Osteoblast (primary cell): Measurements from ENCODE around the gene ATP1B1. TPM values are rescaled to one million over a fixed set of nuclear protein-coding genes. Genes with fewer than 3 reads are reported as not detected.

Experiments
- DNase-seq: peaks from one replicate; pipeline ENCODE4 v3.0.0; 2011; ENCODE audit warnings: low spot score, mixed read lengths; ENCODE audit not compliant: insufficient read length; ENCODE audit errors: missing footprints
- H2AFZ ChIP-seq: 2 replicates; pipeline ENCODE4 v1.6.0; 2011; ENCODE audit warnings: mild to moderate bottlenecking, low read length
- H3K27ac ChIP-seq: 2 replicates; pipeline ENCODE4 v1.5.1; 2011; ENCODE audit warnings: mild to moderate bottlenecking, low read depth, low read length, moderate library complexity
- H3K27me3 ChIP-seq: 2 replicates; pipeline ENCODE4 v1.6.0; 2012; ENCODE audit warnings: mild to moderate bottlenecking, control low read depth, inconsistent platforms, low read length, moderate library complexity; ENCODE audit not compliant: insufficient read depth
- H3K36me3 ChIP-seq: 2 replicates; pipeline ENCODE4 v1.5.1; 2011; ENCODE audit warnings: mild to moderate bottlenecking, low read length, control low read depth, moderate library complexity; ENCODE audit not compliant: insufficient read depth
- H3K4me1 ChIP-seq: 2 replicates; pipeline ENCODE4 v1.5.1; 2011; ENCODE audit warnings: mild to moderate bottlenecking, low read length, control low read depth, moderate library complexity; ENCODE audit not compliant: insufficient read depth
- H3K4me2 ChIP-seq: 2 replicates; pipeline ENCODE4 v1.6.0; 2011; ENCODE audit warnings: mild to moderate bottlenecking, low read length; ENCODE audit not compliant: insufficient read depth
- H3K4me3 ChIP-seq: fragments of 200-600 bp; sonication (generic); 3 replicates; pipeline ENCODE4 v1.5.1; 2012; ENCODE audit warnings: mild to moderate bottlenecking, low read length, inconsistent platforms; ENCODE audit not compliant: insufficient read depth
- H3K79me2 ChIP-seq: 2 replicates; pipeline ENCODE4 v1.6.0; 2012; ENCODE audit warnings: mild to moderate bottlenecking, low read length, control low read depth, inconsistent platforms; ENCODE audit not compliant: insufficient read depth
- H3K9me3 ChIP-seq: 2 replicates; pipeline ENCODE4 v1.5.1; 2011; ENCODE audit warnings: low read depth, low read length, control low read depth
- H4K20me1 ChIP-seq: 2 replicates; pipeline ENCODE4 v1.6.0; 2012; ENCODE audit warnings: mild to moderate bottlenecking, low read length, control low read depth; ENCODE audit not compliant: insufficient read depth
- total RNA-seq: library from RNA; depleted of rRNA; stranded (reverse); fragments of >200 nt; gene quantifications from 2 replicates; pipeline ENCODE4 v1.2.3, GENCODE V29; 2012
- TF ChIP-seq, protein P1 (sequence below): IDR thresholded peaks from 2 replicates; pipeline ENCODE4 v1.5.1; 2011; ENCODE audit warnings: mild to moderate bottlenecking, low read depth, low read length, moderate library complexity; ENCODE audit errors: extremely low read depth

The ATP1B1 gene
- total RNA-seq, 1 donor, result 8.3 TPM

DNA sequence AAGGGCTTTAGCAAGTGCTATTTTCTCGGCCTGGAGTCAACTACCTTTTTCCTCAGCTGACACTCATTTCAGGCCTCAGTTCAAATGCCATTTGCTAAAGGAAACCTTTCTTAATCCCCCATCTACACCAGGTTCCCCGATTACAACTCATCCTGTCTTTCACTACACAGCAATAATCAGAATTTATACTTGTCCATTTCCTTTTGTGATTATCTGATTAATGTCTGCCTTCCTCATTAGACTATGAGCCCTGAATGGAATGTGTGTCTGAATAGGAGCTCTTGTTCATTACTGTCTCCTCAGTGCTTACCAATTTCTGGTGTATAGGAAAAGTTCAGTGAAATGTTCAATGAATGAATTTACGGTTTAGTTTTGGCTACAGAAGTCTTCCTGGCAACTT lies 36.9 kb downstream of the ATP1B1 start:
- Histone ChIP-seq H4K20me1 (no peaks in the 10 kb centered on the region), H3K27me3 (no peaks in the 10 kb centered on the region), H3K4me3 (no peak overlapping the region), H3K27ac (no peak overlapping the region), H3K4me1 (no peaks in the 10 kb centered on the region), H3K36me3 (no peaks in the 10 kb centered on the region), H3K9me3 (no peaks in the 10 kb centered on the region), H2AFZ (no peak overlapping the region), H3K79me2 (no peaks in the 10 kb centered on the region), H3K4me2 (no peak overlapping the region)
- TF ChIP-seq, protein P1, sequence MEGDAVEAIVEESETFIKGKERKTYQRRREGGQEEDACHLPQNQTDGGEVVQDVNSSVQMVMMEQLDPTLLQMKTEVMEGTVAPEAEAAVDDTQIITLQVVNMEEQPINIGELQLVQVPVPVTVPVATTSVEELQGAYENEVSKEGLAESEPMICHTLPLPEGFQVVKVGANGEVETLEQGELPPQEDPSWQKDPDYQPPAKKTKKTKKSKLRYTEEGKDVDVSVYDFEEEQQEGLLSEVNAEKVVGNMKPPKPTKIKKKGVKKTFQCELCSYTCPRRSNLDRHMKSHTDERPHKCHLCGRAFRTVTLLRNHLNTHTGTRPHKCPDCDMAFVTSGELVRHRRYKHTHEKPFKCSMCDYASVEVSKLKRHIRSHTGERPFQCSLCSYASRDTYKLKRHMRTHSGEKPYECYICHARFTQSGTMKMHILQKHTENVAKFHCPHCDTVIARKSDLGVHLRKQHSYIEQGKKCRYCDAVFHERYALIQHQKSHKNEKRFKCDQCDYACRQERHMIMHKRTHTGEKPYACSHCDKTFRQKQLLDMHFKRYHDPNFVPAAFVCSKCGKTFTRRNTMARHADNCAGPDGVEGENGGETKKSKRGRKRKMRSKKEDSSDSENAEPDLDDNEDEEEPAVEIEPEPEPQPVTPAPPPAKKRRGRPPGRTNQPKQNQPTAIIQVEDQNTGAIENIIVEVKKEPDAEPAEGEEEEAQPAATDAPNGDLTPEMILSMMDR, result no peak
- DNase-seq, result no peak

DNA sequence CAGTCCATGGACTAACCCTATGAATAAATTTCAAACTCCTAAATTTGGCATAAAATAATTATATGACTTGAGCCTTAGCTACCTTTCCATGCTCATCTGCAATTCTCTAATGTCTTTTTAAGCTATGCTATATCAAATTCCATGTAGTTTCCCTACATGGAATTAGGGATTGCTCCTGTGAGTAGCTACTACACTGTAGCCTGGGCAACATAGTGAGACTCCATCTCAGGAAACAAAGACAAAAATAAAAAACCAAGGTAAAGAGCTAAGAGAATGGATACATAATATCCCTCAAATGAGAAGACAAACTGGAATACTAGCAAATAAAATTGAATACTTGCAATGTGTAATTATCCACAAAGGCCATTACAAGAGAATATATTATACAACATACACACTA lies 37.5 kb downstream of the ATP1B1 start:
- no peaks in the 10 kb centered on the region for H3K36me3 ChIP-seq
- H2AFZ ChIP-seq, result no peak overlapping the region
- TF ChIP-seq, protein P1, result no peak
- no peaks in the 10 kb centered on the region for H3K9me3 ChIP-seq
- no peak overlapping the region for H3K4me3 ChIP-seq
- no peaks in the 10 kb centered on the region for H4K20me1 ChIP-seq
- no peak overlapping the region for H3K27ac ChIP-seq
- DNase-seq, result no peak
- H3K79me2 ChIP-seq, result no peaks in the 10 kb centered on the region
- H3K4me2 ChIP-seq, result no peak overlapping the region
- no peaks in the 10 kb centered on the region for H3K27me3 ChIP-seq
- H3K4me1 ChIP-seq, result no peaks in the 10 kb centered on the region

DNA sequence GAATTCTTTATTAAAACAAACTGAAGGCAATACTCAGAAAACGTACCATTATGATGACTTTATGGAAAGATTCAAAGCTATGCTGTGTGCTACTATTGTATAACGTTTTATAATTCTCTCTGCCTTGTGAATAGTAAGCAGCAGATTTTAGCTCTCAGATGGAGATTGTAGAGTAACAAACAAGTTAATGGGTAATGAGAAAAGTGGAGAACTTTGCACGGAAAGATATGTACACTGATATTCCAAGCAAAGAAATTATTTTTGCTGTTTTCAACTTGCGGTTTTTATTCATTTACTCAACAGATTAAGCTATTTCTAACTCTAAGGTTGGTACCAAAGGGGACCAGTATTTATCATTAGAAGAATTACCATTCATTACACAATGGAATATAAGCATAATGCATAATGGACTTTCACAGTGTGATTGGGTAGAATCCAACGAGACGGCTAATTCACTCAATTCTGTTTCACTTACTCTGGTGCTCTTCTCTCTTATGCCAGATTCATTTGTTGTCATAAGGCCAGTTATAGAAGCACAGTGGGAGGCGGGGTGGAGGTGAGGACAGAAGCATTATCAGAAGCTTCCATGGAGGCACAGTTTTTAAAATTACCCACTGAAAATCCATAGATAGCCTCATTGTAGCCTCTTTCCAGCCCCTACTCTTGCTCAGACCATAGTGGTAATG lies 38.6 kb downstream of the ATP1B1 start:
- no peaks in the 10 kb centered on the region for H3K4me1 ChIP-seq
- no peak overlapping the region for H3K27ac ChIP-seq
- H3K27me3 ChIP-seq, result no peaks in the 10 kb centered on the region
- no peak overlapping the region for H3K4me3 ChIP-seq
- no peaks in the 10 kb centered on the region for H3K79me2 ChIP-seq
- H4K20me1 ChIP-seq, result no peaks in the 10 kb centered on the region
- DNase-seq, result no peak
- H3K9me3 ChIP-seq, result no peaks in the 10 kb centered on the region
- H3K4me2 ChIP-seq, result no peak overlapping the region
- TF ChIP-seq, protein P1, result no peak
- H2AFZ ChIP-seq, result no peak overlapping the region
- no peaks in the 10 kb centered on the region for H3K36me3 ChIP-seq

DNA sequence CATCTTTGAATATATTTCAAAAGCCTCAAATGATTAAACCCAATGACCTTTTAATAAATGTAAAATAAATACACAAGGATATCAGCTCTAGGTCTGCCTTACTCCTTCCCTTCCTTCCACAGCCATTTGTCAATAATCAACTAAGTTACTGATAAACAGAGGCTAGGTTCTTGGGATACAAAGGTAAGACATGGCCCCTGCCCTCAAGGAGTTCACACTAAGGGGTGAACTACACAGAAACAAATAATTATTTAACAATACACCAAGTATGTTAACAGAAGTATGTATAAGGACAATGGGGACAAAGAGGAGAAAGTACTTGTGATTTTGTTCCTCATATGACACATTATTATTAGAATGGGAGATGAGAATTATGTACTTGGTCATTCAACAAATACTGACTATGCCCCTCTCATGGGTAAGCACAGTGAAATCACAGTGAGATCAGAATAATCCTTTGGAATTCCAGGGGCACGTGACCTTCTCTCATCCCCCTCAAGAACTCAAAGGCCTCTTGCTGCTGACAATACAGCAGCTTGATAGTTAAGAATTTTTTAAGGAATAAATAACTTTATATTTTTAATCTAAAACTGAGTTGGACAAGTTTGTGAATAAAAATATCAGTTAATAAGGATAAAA lies 40.2 kb downstream of the ATP1B1 start:
- no peaks in the 10 kb centered on the region for H4K20me1 ChIP-seq
- H3K4me3 ChIP-seq, result no peak overlapping the region
- H3K4me2 ChIP-seq, result no peak overlapping the region
- H3K27me3 ChIP-seq, result no peaks in the 10 kb centered on the region
- H3K9me3 ChIP-seq, result no peaks in the 10 kb centered on the region
- no peaks in the 10 kb centered on the region for H3K79me2 ChIP-seq
- no peaks in the 10 kb centered on the region for H3K4me1 ChIP-seq
- no peak overlapping the region for H2AFZ ChIP-seq
- no peak overlapping the region for H3K27ac ChIP-seq
- TF ChIP-seq, protein P1, result no peak
- no peaks in the 10 kb centered on the region for H3K36me3 ChIP-seq
- no peak for DNase-seq
